NCI-H187 treated with DMSO at 0.1 percent for 48 hours (cell line): ENCODE results near the gene GRIN3A.

Source experiments
- DNase-seq: peaks from one replicate; lab custom pipeline; 2025; lab: John Stamatoyannopoulos, UW

The GRIN3A gene

GRCh38 chr9:101705135-101705661 is 33.2 kb downstream of the GRIN3A start:
- DNase-seq = no peak

- no peak for DNase-seq
Measured at GRCh38 chr9:101702257-101702656, 36.2 kb downstream of the GRIN3A start.

GRCh38 chr9:101693546-101694336 is 44.7 kb downstream of the GRIN3A start:
- DNase-seq = no peak

- no peak for DNase-seq
Measured at GRCh38 chr9:101691657-101692056, 46.8 kb downstream of the GRIN3A start.

- no peak for DNase-seq
Measured at GRCh38 chr9:101689039-101689438, 49.4 kb downstream of the GRIN3A start.

GRCh38 chr9:101684665-101685064 is 53.8 kb downstream of the GRIN3A start:
- DNase-seq = no peak

- DNase-seq = no peak
Measured at GRCh38 chr9:101683236-101683635, 55.2 kb downstream of the GRIN3A start.

- no peak for DNase-seq
Measured at GRCh38 chr9:101677861-101678260, 60.6 kb downstream of the GRIN3A start.

GRCh38 chr9:101675341-101675740 is 63.1 kb downstream of the GRIN3A start:
- no peak for DNase-seq

- no peak for DNase-seq
Measured at GRCh38 chr9:101674165-101674564, 64.3 kb downstream of the GRIN3A start.

GRCh38 chr9:101673642-101674041 is 64.8 kb downstream of the GRIN3A start:
- DNase-seq = no peak

GRCh38 chr9:101671567-101671966 is 66.9 kb downstream of the GRIN3A start:
- no peak for DNase-seq

GRCh38 chr9:101668421-101668820 is 70.0 kb downstream of the GRIN3A start:
- DNase-seq = no peak

GRCh38 chr9:101664453-101664852 is 74.0 kb downstream of the GRIN3A start:
- no peak for DNase-seq

GRCh38 chr9:101652601-101653175 is 85.8 kb downstream of the GRIN3A start:
- DNase-seq = no peak

GRCh38 chr9:101650142-101650541 is 88.3 kb downstream of the GRIN3A start:
- DNase-seq = no peak

GRCh38 chr9:101648493-101648892 is 90.0 kb downstream of the GRIN3A start:
- no peak for DNase-seq

GRCh38 chr9:101639785-101640665 is 98.4 kb downstream of the GRIN3A start:
- DNase-seq = no peak

- no peak for DNase-seq
Measured at GRCh38 chr9:101639311-101639710, 99.1 kb downstream of the GRIN3A start.

GRCh38 chr9:101636247-101636646 is 102.2 kb downstream of the GRIN3A start:
- no peak for DNase-seq

- DNase-seq = no peak
Measured at GRCh38 chr9:101635473-101635872, 103.0 kb downstream of the GRIN3A start.

GRCh38 chr9:101634741-101635409 is 103.6 kb downstream of the GRIN3A start:
- DNase-seq = no peak
